ENCODE results near the gene CT45A9. TPM values are rescaled to one million over a fixed set of nuclear protein-coding genes. Genes with fewer than 3 reads are reported as not detected.
"Not testable (repeated sequence)": the region's sequence is repeated elsewhere in the genome, so short reads cannot be mapped to it uniquely, and the experiment has no call there.

The CT45A9 gene
- polyA plus RNA-seq (2013, experiment 1 of 2), result not detected
- not detected for polyA plus RNA-seq (2013, experiment 2 of 2)

GRCh38 chrX:135871712-135872111 lies at the start of gene CT45A9:
CT45A9 (minus strand) TSS chrX:135871812; CDS start chrX:135868061, 3,751 bp downstream.
- not testable (repeated sequence) for H3K9ac ChIP-seq (ENCODE audit: low read depth, low read length, poor library complexity); H2BK5ac ChIP-seq (ENCODE audit: low read length); H3K4ac ChIP-seq (ENCODE audit: low read length); H3K4me3 ChIP-seq (ENCODE audit: low read length in 2 of 2); H3K4me2 ChIP-seq (ENCODE audit: insufficient read depth, low read length, poor library complexity, severe bottlenecking); H3K27ac ChIP-seq (replicated peaks; ENCODE audit: low read length); H2AK5ac ChIP-seq (ENCODE audit: low read depth, low read length); H3K14ac ChIP-seq (ENCODE audit: low read length); H2BK12ac ChIP-seq (ENCODE audit: low read length); H2BK120ac ChIP-seq (ENCODE audit: low read depth, low read length); H3K27me3 ChIP-seq (ENCODE audit: control insufficient read depth in 3 of 3, insufficient read depth in 3 of 3, low read depth in 1 of 3, low read length in 3 of 3); H3K18ac ChIP-seq (ENCODE audit: low read length); H3K79me1 ChIP-seq (ENCODE audit: low read depth, low read length); H2AFZ ChIP-seq (ENCODE audit: low read length); DNase-seq (ENCODE audit: low spot score); H4K8ac ChIP-seq (ENCODE audit: low read depth, low read length); H3K9me3 ChIP-seq (replicated peaks in 1 of 2; ENCODE audit: control insufficient read depth in 2 of 2, insufficient read depth in 1 of 2, low read depth in 1 of 2, low read length in 2 of 2); H4K91ac ChIP-seq (ENCODE audit: low read depth, low read length, poor library complexity); H3K36me3 ChIP-seq (replicated peaks in 1 of 2; ENCODE audit: control insufficient read depth in 2 of 2, insufficient read depth in 2 of 2, low read length in 2 of 2); H3K23ac ChIP-seq (ENCODE audit: low read depth, low read length, poor library complexity); H3K4me1 ChIP-seq (ENCODE audit: control insufficient read depth in 2 of 2, insufficient read depth in 1 of 2, low read depth in 1 of 2, low read length in 2 of 2); H2BK15ac ChIP-seq (ENCODE audit: low read length)
- no CpG with 5 or more reads among the region's 17 CpGs for WGBS, 2 donors (ENCODE audit: extremely low coverage in 2 of 2, insufficient read length in 2 of 2, insufficient replicate concordance in 1 of 2)

GRCh38 chrX:135920516-135920915 lies 48.9 kb upstream of the CT45A9 start:
- peaks cover 0 to 10% (median 0%) of the 10 kb centered on the region in 3 experiments for H3K27me3 ChIP-seq (ENCODE audit: control insufficient read depth in 3 of 3, insufficient read depth in 3 of 3, low read depth in 1 of 3, low read length in 3 of 3)
- H3K4me2 ChIP-seq (ENCODE audit: insufficient read depth, low read length, poor library complexity, severe bottlenecking); H3K27ac ChIP-seq (replicated peaks; ENCODE audit: low read length); H3K4me3 ChIP-seq (ENCODE audit: low read length in 2 of 2); H2BK5ac ChIP-seq (ENCODE audit: low read length); H3K14ac ChIP-seq (ENCODE audit: low read length); H2AK5ac ChIP-seq (ENCODE audit: low read depth, low read length); H2BK12ac ChIP-seq (ENCODE audit: low read length); H3K23ac ChIP-seq (ENCODE audit: low read depth, low read length, poor library complexity); H3K4ac ChIP-seq (ENCODE audit: low read length); H3K18ac ChIP-seq (ENCODE audit: low read length); H3K9ac ChIP-seq (ENCODE audit: low read depth, low read length, poor library complexity); H2BK15ac ChIP-seq (ENCODE audit: low read length); H3K36me3 ChIP-seq (replicated peaks in 1 of 2; ENCODE audit: control insufficient read depth in 2 of 2, insufficient read depth in 2 of 2, low read length in 2 of 2); H3K79me1 ChIP-seq (ENCODE audit: low read depth, low read length); H2AFZ ChIP-seq (ENCODE audit: low read length); H3K4me1 ChIP-seq (ENCODE audit: control insufficient read depth in 2 of 2, insufficient read depth in 1 of 2, low read depth in 1 of 2, low read length in 2 of 2); H3K9me3 ChIP-seq (replicated peaks in 1 of 2; ENCODE audit: control insufficient read depth in 2 of 2, insufficient read depth in 1 of 2, low read depth in 1 of 2, low read length in 2 of 2); H2BK120ac ChIP-seq (ENCODE audit: low read depth, low read length); DNase-seq (ENCODE audit: low spot score); H4K8ac ChIP-seq (ENCODE audit: low read depth, low read length); H4K91ac ChIP-seq (ENCODE audit: low read depth, low read length, poor library complexity): not testable (repeated sequence)
- no CpG with 5 or more reads among the region's 1 CpG for WGBS, 2 donors (ENCODE audit: extremely low coverage in 2 of 2, insufficient read length in 2 of 2, insufficient replicate concordance in 1 of 2)

GRCh38 chrX:135914404-135914803 lies 42.8 kb upstream of the CT45A9 start:
- WGBS, 2 donors (ENCODE audit: extremely low coverage in 2 of 2, insufficient read length in 2 of 2, insufficient replicate concordance in 1 of 2), result no CpG with 5 or more reads among the region's 5 CpGs
- H4K91ac ChIP-seq (ENCODE audit: low read depth, low read length, poor library complexity), result no peak overlapping the region

GRCh38 chrX:135910251-135910650 lies 38.6 kb upstream of the CT45A9 start:
- no CpG with 5 or more reads among the region's 5 CpGs for WGBS, 2 donors (ENCODE audit: extremely low coverage in 2 of 2, insufficient read length in 2 of 2, insufficient replicate concordance in 1 of 2)
- Histone ChIP-seq H4K8ac (ENCODE audit: low read depth, low read length) (no peak overlapping the region), H3K36me3 (replicated peaks in 1 of 2; ENCODE audit: control insufficient read depth in 2 of 2, insufficient read depth in 2 of 2, low read length in 2 of 2) (no peaks in the 10 kb centered on the region), H2BK5ac (ENCODE audit: low read length) (no peak overlapping the region), H3K27ac (replicated peaks; ENCODE audit: low read length) (no peak overlapping the region), H2AFZ (ENCODE audit: low read length) (no peak overlapping the region), H3K9ac (ENCODE audit: low read depth, low read length, poor library complexity) (no peak overlapping the region), H2AK5ac (ENCODE audit: low read depth, low read length) (no peak overlapping the region), H2BK120ac (ENCODE audit: low read depth, low read length) (no peak overlapping the region), H2BK15ac (ENCODE audit: low read length) (no peak overlapping the region), H3K4ac (ENCODE audit: low read length) (no peak overlapping the region), H3K23ac (ENCODE audit: low read depth, low read length, poor library complexity) (no peak overlapping the region), H3K4me3 (ENCODE audit: low read length in 2 of 2) (no peak overlapping the region), H2BK12ac (ENCODE audit: low read length) (no peak overlapping the region), H3K4me2 (ENCODE audit: insufficient read depth, low read length, poor library complexity, severe bottlenecking) (no peak overlapping the region), H3K14ac (ENCODE audit: low read length) (no peak overlapping the region), H3K79me1 (ENCODE audit: low read depth, low read length) (peaks cover 2% of the 10 kb centered on the region), H3K27me3 (ENCODE audit: control insufficient read depth in 3 of 3, insufficient read depth in 3 of 3, low read depth in 1 of 3, low read length in 3 of 3) (peaks cover 0 to 32% (median 0%) of the 10 kb centered on the region in 3 experiments), H3K9me3 (replicated peaks in 1 of 2; ENCODE audit: control insufficient read depth in 2 of 2, insufficient read depth in 1 of 2, low read depth in 1 of 2, low read length in 2 of 2) (no peaks in the 10 kb centered on the region), H3K4me1 (ENCODE audit: control insufficient read depth in 2 of 2, insufficient read depth in 1 of 2, low read depth in 1 of 2, low read length in 2 of 2) (no peaks in the 10 kb centered on the region), H3K18ac (ENCODE audit: low read length) (no peak overlapping the region), H4K91ac (ENCODE audit: low read depth, low read length, poor library complexity) (no peak overlapping the region)
- no peak for DNase-seq (ENCODE audit: low spot score)

More at GRCh38 chrX:135914404-135914803, 42.8 kb upstream of the CT45A9 start:
- H3K18ac ChIP-seq (ENCODE audit: low read length), result no peak overlapping the region
- no peak overlapping the region for H3K23ac ChIP-seq (ENCODE audit: low read depth, low read length, poor library complexity)
- no peak overlapping the region for H3K14ac ChIP-seq (ENCODE audit: low read length)
- no peak overlapping the region for H3K27ac ChIP-seq (replicated peaks; ENCODE audit: low read length)
- H3K9ac ChIP-seq (ENCODE audit: low read depth, low read length, poor library complexity), result no peak overlapping the region
- no peak overlapping the region for H3K4me2 ChIP-seq (ENCODE audit: insufficient read depth, low read length, poor library complexity, severe bottlenecking)
- peaks cover 0 to 37% (median 0%) of the 10 kb centered on the region in 3 experiments for H3K27me3 ChIP-seq (ENCODE audit: control insufficient read depth in 3 of 3, insufficient read depth in 3 of 3, low read depth in 1 of 3, low read length in 3 of 3)
- no peak overlapping the region for H2AK5ac ChIP-seq (ENCODE audit: low read depth, low read length)
- H3K4ac ChIP-seq (ENCODE audit: low read length), result no peak overlapping the region
- H2BK120ac ChIP-seq (ENCODE audit: low read depth, low read length), result no peak overlapping the region
- H2BK15ac ChIP-seq (ENCODE audit: low read length), result no peak overlapping the region
- peaks cover 2% of the 10 kb centered on the region for H3K79me1 ChIP-seq (ENCODE audit: low read depth, low read length)
- no peak overlapping the region for H3K4me3 ChIP-seq (ENCODE audit: low read length in 2 of 2)
- H3K9me3 ChIP-seq (replicated peaks in 1 of 2; ENCODE audit: control insufficient read depth in 2 of 2, insufficient read depth in 1 of 2, low read depth in 1 of 2, low read length in 2 of 2), result no peaks in the 10 kb centered on the region
- no peak overlapping the region for H2AFZ ChIP-seq (ENCODE audit: low read length)
- no peak overlapping the region for H2BK12ac ChIP-seq (ENCODE audit: low read length)
- no peaks in the 10 kb centered on the region for H3K36me3 ChIP-seq (replicated peaks in 1 of 2; ENCODE audit: control insufficient read depth in 2 of 2, insufficient read depth in 2 of 2, low read length in 2 of 2)
- H2BK5ac ChIP-seq (ENCODE audit: low read length), result no peak overlapping the region
- H3K4me1 ChIP-seq (ENCODE audit: control insufficient read depth in 2 of 2, insufficient read depth in 1 of 2, low read depth in 1 of 2, low read length in 2 of 2), result no peaks in the 10 kb centered on the region
- no peak overlapping the region for H4K8ac ChIP-seq (ENCODE audit: low read depth, low read length)
- no peak for DNase-seq (ENCODE audit: low spot score)

Data from neuronal stem cell (in vitro differentiated cells).